ENCODE results near the gene ZNF784. TPM values are rescaled to one million over a fixed set of nuclear protein-coding genes. Genes with fewer than 3 reads are reported as not detected.

The ZNF784 gene
- total RNA-seq, 1 experiment from 2014 or later, result 9.9 TPM

DNA sequence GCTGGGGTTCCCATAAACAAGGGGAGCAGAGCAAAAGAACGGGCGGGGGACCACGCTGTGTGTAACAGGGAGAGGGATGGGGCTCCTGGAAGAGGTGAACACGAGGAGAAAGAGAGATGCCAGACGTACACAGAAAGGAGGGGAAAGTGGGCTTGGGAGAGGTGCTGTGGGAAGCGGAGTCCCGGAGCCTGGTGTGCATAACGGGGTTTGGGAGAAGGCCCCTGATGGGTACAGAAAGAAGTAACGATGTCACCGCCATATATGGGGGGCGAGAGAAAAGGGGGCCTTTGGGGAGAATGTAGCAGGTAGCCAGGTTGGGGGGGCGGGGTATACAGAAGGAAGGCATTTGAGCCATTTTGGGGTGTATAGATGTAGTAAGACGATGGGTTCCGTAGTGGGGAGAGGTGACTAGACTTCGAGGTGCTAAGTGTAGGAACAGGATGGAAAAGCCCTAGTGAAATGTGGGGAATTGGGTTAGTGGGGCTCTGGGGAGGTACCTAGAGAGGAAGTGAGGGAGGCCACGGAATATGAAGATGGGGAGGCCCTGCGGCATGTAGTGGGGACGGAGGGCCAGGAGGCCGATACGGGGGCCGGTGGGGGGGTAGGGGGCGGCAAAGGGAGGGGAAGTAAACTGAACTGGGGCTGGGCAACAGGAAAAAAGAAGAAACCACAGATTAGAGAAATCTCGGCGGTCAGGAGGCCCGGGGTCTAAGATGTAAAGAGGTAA lies 17.2 kb upstream of the ZNF784 start:
- ATAC-seq (peak; percentile 2), DNase-seq (ENCODE audit: low spot score) (no peak)
- Mint-ChIP-seq H3K36me3 (peaks cover 20% of the 10 kb centered on the region), H3K27ac (peak overlapping the region; percentile 89), H3K27me3 (ENCODE audit: low read depth) (peaks cover 9% of the 10 kb centered on the region), H3K4me3 (peak overlapping the region; percentile 89), H3K9me3 (peaks cover 4% of the 10 kb centered on the region), H3K4me1 (peaks cover 20% of the 10 kb centered on the region)
- CTCF ChIA-PET, result interaction anchor here (0.6 to 2.6 kb wide), 5 partner anchors 9 to 1404 kb away, joined by 3 to 12 read pairs (median 11); partner anchors contain the start of gene ZNF784
- TF ChIP-seq, protein P1, sequence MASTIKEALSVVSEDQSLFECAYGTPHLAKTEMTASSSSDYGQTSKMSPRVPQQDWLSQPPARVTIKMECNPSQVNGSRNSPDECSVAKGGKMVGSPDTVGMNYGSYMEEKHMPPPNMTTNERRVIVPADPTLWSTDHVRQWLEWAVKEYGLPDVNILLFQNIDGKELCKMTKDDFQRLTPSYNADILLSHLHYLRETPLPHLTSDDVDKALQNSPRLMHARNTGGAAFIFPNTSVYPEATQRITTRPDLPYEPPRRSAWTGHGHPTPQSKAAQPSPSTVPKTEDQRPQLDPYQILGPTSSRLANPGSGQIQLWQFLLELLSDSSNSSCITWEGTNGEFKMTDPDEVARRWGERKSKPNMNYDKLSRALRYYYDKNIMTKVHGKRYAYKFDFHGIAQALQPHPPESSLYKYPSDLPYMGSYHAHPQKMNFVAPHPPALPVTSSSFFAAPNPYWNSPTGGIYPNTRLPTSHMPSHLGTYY (CRISPR knock-in tag; IDR thresholded peaks at IDR 0.05), result peak; percentile 63
- TF ChIP-seq PRRX2 (CRISPR knock-in tag; IDR thresholded peaks at IDR 0.05), result no peak
- TF ChIP-seq ETV6 (CRISPR knock-in tag; IDR thresholded peaks at IDR 0.05), result peak; percentile 40; the same call in 1 of the 2 replicates
- TF ChIP-seq JUN (CRISPR knock-in tag; IDR thresholded peaks at IDR 0.05), result no peak
- TF ChIP-seq, protein P2, sequence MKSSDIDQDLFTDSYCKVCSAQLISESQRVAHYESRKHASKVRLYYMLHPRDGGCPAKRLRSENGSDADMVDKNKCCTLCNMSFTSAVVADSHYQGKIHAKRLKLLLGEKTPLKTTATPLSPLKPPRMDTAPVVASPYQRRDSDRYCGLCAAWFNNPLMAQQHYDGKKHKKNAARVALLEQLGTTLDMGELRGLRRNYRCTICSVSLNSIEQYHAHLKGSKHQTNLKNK (CRISPR knock-in tag; IDR thresholded peaks at IDR 0.05), result peak; percentile 59; the same call in 1 of the 2 replicates
- TF ChIP-seq, protein P3, sequence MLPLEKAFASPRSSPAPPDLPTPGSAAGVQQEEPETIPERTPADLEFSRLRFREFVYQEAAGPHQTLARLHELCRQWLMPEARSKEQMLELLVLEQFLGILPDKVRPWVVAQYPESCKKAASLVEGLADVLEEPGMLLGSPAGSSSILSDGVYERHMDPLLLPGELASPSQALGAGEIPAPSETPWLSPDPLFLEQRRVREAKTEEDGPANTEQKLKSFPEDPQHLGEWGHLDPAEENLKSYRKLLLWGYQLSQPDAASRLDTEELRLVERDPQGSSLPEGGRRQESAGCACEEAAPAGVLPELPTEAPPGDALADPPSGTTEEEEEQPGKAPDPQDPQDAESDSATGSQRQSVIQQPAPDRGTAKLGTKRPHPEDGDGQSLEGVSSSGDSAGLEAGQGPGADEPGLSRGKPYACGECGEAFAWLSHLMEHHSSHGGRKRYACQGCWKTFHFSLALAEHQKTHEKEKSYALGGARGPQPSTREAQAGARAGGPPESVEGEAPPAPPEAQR (CRISPR knock-in tag; IDR thresholded peaks at IDR 0.05), result no peak
- TF ChIP-seq ZBTB21 (CRISPR knock-in tag; IDR thresholded peaks at IDR 0.05; ENCODE audit: borderline replicate concordance), result no peak
- no peak for TF ChIP-seq NFYB (CRISPR knock-in tag; conservative IDR thresholded peaks at IDR 0.05; ENCODE audit: low read depth)
- no peak for TF ChIP-seq TCF7 (CRISPR knock-in tag; IDR thresholded peaks at IDR 0.05; ENCODE audit: low read depth)
- TF ChIP-seq NFATC4 (CRISPR knock-in tag; IDR thresholded peaks at IDR 0.05), result no peak
- TF ChIP-seq CREB1 (CRISPR knock-in tag; IDR thresholded peaks at IDR 0.05), result no peak
- TF ChIP-seq GTF2I (CRISPR knock-in tag; conservative IDR thresholded peaks at IDR 0.05), result no peak
- TF ChIP-seq TEAD4 (CRISPR knock-in tag; IDR thresholded peaks at IDR 0.05), result no peak
- TF ChIP-seq, protein P4, sequence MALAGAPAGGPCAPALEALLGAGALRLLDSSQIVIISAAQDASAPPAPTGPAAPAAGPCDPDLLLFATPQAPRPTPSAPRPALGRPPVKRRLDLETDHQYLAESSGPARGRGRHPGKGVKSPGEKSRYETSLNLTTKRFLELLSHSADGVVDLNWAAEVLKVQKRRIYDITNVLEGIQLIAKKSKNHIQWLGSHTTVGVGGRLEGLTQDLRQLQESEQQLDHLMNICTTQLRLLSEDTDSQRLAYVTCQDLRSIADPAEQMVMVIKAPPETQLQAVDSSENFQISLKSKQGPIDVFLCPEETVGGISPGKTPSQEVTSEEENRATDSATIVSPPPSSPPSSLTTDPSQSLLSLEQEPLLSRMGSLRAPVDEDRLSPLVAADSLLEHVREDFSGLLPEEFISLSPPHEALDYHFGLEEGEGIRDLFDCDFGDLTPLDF (CRISPR knock-in tag; IDR thresholded peaks at IDR 0.05), result no peak
- TF ChIP-seq, protein P5, sequence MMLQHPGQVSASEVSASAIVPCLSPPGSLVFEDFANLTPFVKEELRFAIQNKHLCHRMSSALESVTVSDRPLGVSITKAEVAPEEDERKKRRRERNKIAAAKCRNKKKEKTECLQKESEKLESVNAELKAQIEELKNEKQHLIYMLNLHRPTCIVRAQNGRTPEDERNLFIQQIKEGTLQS (CRISPR knock-in tag; conservative IDR thresholded peaks at IDR 0.05), result no peak
- TF ChIP-seq TEAD1 (CRISPR knock-in tag; IDR thresholded peaks at IDR 0.05), result no peak
- no peak for TF ChIP-seq HMGA2 (CRISPR knock-in tag; IDR thresholded peaks at IDR 0.05)
- TF ChIP-seq, protein P6, sequence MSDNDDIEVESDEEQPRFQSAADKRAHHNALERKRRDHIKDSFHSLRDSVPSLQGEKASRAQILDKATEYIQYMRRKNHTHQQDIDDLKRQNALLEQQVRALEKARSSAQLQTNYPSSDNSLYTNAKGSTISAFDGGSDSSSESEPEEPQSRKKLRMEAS (CRISPR knock-in tag; IDR thresholded peaks at IDR 0.05), result no peak
- no peak for TF ChIP-seq MYBL2 (CRISPR knock-in tag; IDR thresholded peaks at IDR 0.05)
- TF ChIP-seq GABPB1 (CRISPR knock-in tag; IDR thresholded peaks at IDR 0.05), result 0 out of 2 replicates have a peak, but pooled peaks have one; percentile 9
- TF ChIP-seq, protein P7, sequence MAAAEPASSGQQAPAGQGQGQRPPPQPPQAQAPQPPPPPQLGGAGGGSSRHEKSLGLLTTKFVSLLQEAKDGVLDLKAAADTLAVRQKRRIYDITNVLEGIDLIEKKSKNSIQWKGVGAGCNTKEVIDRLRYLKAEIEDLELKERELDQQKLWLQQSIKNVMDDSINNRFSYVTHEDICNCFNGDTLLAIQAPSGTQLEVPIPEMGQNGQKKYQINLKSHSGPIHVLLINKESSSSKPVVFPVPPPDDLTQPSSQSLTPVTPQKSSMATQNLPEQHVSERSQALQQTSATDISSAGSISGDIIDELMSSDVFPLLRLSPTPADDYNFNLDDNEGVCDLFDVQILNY (CRISPR knock-in tag; IDR thresholded peaks at IDR 0.05), result no peak
- no peak for TF ChIP-seq SMAD4 (CRISPR knock-in tag; IDR thresholded peaks at IDR 0.05)
- TF ChIP-seq, protein P8, sequence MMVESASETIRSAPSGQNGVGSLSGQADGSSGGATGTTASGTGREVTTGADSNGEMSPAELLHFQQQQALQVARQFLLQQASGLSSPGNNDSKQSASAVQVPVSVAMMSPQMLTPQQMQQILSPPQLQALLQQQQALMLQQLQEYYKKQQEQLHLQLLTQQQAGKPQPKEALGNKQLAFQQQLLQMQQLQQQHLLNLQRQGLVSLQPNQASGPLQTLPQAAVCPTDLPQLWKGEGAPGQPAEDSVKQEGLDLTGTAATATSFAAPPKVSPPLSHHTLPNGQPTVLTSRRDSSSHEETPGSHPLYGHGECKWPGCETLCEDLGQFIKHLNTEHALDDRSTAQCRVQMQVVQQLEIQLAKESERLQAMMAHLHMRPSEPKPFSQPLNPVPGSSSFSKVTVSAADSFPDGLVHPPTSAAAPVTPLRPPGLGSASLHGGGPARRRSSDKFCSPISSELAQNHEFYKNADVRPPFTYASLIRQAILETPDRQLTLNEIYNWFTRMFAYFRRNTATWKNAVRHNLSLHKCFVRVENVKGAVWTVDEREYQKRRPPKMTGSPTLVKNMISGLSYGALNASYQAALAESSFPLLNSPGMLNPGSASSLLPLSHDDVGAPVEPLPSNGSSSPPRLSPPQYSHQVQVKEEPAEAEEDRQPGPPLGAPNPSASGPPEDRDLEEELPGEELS (CRISPR knock-in tag; IDR thresholded peaks at IDR 0.05), result no peak; the same call in 1 of the 2 replicates
- 0 out of 2 replicates have a peak, but pooled peaks have one; percentile 4 for TF ChIP-seq ZNF416 (CRISPR knock-in tag; IDR thresholded peaks at IDR 0.05)
- TF ChIP-seq FOXJ3 (CRISPR knock-in tag; IDR thresholded peaks at IDR 0.05; ENCODE audit: borderline replicate concordance), result no peak
- TF ChIP-seq, protein P9, sequence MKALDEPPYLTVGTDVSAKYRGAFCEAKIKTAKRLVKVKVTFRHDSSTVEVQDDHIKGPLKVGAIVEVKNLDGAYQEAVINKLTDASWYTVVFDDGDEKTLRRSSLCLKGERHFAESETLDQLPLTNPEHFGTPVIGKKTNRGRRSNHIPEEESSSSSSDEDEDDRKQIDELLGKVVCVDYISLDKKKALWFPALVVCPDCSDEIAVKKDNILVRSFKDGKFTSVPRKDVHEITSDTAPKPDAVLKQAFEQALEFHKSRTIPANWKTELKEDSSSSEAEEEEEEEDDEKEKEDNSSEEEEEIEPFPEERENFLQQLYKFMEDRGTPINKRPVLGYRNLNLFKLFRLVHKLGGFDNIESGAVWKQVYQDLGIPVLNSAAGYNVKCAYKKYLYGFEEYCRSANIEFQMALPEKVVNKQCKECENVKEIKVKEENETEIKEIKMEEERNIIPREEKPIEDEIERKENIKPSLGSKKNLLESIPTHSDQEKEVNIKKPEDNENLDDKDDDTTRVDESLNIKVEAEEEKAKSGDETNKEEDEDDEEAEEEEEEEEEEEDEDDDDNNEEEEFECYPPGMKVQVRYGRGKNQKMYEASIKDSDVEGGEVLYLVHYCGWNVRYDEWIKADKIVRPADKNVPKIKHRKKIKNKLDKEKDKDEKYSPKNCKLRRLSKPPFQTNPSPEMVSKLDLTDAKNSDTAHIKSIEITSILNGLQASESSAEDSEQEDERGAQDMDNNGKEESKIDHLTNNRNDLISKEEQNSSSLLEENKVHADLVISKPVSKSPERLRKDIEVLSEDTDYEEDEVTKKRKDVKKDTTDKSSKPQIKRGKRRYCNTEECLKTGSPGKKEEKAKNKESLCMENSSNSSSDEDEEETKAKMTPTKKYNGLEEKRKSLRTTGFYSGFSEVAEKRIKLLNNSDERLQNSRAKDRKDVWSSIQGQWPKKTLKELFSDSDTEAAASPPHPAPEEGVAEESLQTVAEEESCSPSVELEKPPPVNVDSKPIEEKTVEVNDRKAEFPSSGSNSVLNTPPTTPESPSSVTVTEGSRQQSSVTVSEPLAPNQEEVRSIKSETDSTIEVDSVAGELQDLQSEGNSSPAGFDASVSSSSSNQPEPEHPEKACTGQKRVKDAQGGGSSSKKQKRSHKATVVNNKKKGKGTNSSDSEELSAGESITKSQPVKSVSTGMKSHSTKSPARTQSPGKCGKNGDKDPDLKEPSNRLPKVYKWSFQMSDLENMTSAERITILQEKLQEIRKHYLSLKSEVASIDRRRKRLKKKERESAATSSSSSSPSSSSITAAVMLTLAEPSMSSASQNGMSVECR (CRISPR knock-in tag; IDR thresholded peaks at IDR 0.05; ENCODE audit: borderline replicate concordance), result no peak
- POLR2A ChIA-PET, result interaction anchor here (1.0 kb wide), 1 partner anchor 13 kb away, joined by 3 read pairs; the partner anchor contains the start of gene U2AF2
